Skeletal muscle tissue (tissue), 4 donors: ENCODE data around the gene CEP104. TPM values are rescaled to one million over a fixed set of nuclear protein-coding genes. Genes with fewer than 3 reads are reported as not detected.

ENCODE experiments used
- H3K27ac ChIP-seq: one replicate; pipeline ENCODE4 v1.7.0; 2013; ENCODE audit warnings: mild to moderate bottlenecking, low read depth, low read length, inconsistent platforms
- H3K27me3 ChIP-seq, 3 donors: one replicate each; pipeline ENCODE4 v1.7.0; 2013; ENCODE audit warnings: low read length in 3 of 3; ENCODE audit not compliant: control insufficient read depth in 3 of 3, insufficient read depth in 3 of 3
- H3K36me3 ChIP-seq, 3 donors: one replicate each; pipeline ENCODE4 v1.7.0; 2013; ENCODE audit warnings: low read length in 3 of 3; ENCODE audit not compliant: control insufficient read depth in 3 of 3, insufficient read depth in 3 of 3
- H3K4me1 ChIP-seq, 3 donors: one replicate each; pipeline ENCODE4 v1.7.0; 2013; ENCODE audit warnings: low read length in 3 of 3, mild to moderate bottlenecking in 3 of 3; ENCODE audit not compliant: control insufficient read depth in 3 of 3, insufficient read depth in 3 of 3
- H3K4me3 ChIP-seq, 3 donors: one replicate each; pipeline ENCODE4 v1.7.0; 2013; ENCODE audit warnings: low read length in 3 of 3
- H3K9ac ChIP-seq, 3 donors: one replicate each; pipeline ENCODE4 v1.7.0; 2013; ENCODE audit warnings: low read length in 3 of 3, mild to moderate bottlenecking in 3 of 3, moderate library complexity in 2 of 3, low read depth in 1 of 3
- H3K9me3 ChIP-seq, 3 donors: one replicate each; pipeline ENCODE4 v1.7.0; 2013; ENCODE audit warnings: low read length in 3 of 3; ENCODE audit not compliant: control insufficient read depth in 3 of 3
- total RNA-seq: library from RNA; depleted of rRNA; stranded (reverse); fragments of >200 nt; gene quantifications from one replicate; pipeline ENCODE4 v1.2.3, GENCODE V29; 2014
- donor health status: Osteomylitis.

Gene CEP104
- total RNA-seq, 1 donor from 2014 or later = 26.1 TPM

- Histone ChIP-seq H3K27me3 (no peaks in the 10 kb centered on the region), H3K4me1 (no peaks in the 10 kb centered on the region), H3K9me3 (no peaks in the 10 kb centered on the region), H3K27ac (no peak overlapping the region), H3K36me3 (peaks cover 36 to 60% (median 53%) of the 10 kb centered on the region in 3 donors), H3K9ac (no peak overlapping the region), H3K4me3 (no peak overlapping the region)
Observed at GRCh38 chr1:3885611-3886010, 28.6 kb upstream of the CEP104 start.

GRCh38 chr1:3884966-3885365, 28.0 kb upstream of the CEP104 start:
- H3K4me3 ChIP-seq = no peak overlapping the region
- H3K27ac ChIP-seq = no peak overlapping the region
- H3K9ac ChIP-seq = no peak overlapping the region
- peaks cover 32 to 60% (median 52%) of the 10 kb centered on the region in 3 donors for H3K36me3 ChIP-seq
- H3K9me3 ChIP-seq = no peaks in the 10 kb centered on the region
- no peaks in the 10 kb centered on the region for H3K4me1 ChIP-seq
- no peaks in the 10 kb centered on the region for H3K27me3 ChIP-seq

GRCh38 chr1:3883194-3883925, 26.3 kb upstream of the CEP104 start:
- Histone ChIP-seq H3K9ac (no peak overlapping the region), H3K36me3 (peaks cover 35 to 64% (median 59%) of the 10 kb centered on the region in 3 donors), H3K27me3 (no peaks in the 10 kb centered on the region), H3K27ac (no peak overlapping the region), H3K4me1 (no peaks in the 10 kb centered on the region), H3K4me3 (no peak overlapping the region), H3K9me3 (peaks cover 0 to 6% (median 6%) of the 10 kb centered on the region in 3 donors)

- H3K4me3 ChIP-seq = no peak overlapping the region
- H3K36me3 ChIP-seq = peaks cover 28 to 62% (median 45%) of the 10 kb centered on the region in 3 donors
- H3K9me3 ChIP-seq = peaks cover 0 to 6% (median 6%) of the 10 kb centered on the region in 3 donors
- no peak overlapping the region for H3K27ac ChIP-seq
- H3K27me3 ChIP-seq = no peaks in the 10 kb centered on the region
- no peak overlapping the region for H3K9ac ChIP-seq
- no peaks in the 10 kb centered on the region for H3K4me1 ChIP-seq
Observed at GRCh38 chr1:3881193-3881480, 24.1 kb upstream of the CEP104 start.

- peaks cover 0 to 6% (median 6%) of the 10 kb centered on the region in 3 donors for H3K9me3 ChIP-seq
- H3K4me1 ChIP-seq = no peaks in the 10 kb centered on the region
- no peaks in the 10 kb centered on the region for H3K27me3 ChIP-seq
- H3K9ac ChIP-seq = no peak overlapping the region
- no peak overlapping the region for H3K4me3 ChIP-seq
- no peak overlapping the region for H3K27ac ChIP-seq
- peaks cover 29 to 61% (median 40%) of the 10 kb centered on the region in 3 donors for H3K36me3 ChIP-seq
Observed at GRCh38 chr1:3880429-3881192, 23.6 kb upstream of the CEP104 start.

- H3K36me3 ChIP-seq = peaks cover 31 to 60% (median 45%) of the 10 kb centered on the region in 3 donors
Observed at GRCh38 chr1:3879787-3880428, 22.9 kb upstream of the CEP104 start.

GRCh38 chr1:3879099-3879498, 22.1 kb upstream of the CEP104 start:
- H3K4me1 ChIP-seq = no peaks in the 10 kb centered on the region
- no peak overlapping the region for H3K27ac ChIP-seq
- no peaks in the 10 kb centered on the region for H3K27me3 ChIP-seq
- H3K36me3 ChIP-seq = peaks cover 33 to 60% (median 46%) of the 10 kb centered on the region in 3 donors
- H3K9me3 ChIP-seq = peaks cover 0 to 6% (median 6%) of the 10 kb centered on the region in 3 donors
- H3K9ac ChIP-seq = no peak overlapping the region
- no peak overlapping the region for H3K4me3 ChIP-seq

More at GRCh38 chr1:3879787-3880428, 22.9 kb upstream of the CEP104 start:
- Histone ChIP-seq H3K4me3 (no peak overlapping the region), H3K9ac (no peak overlapping the region), H3K27me3 (no peaks in the 10 kb centered on the region), H3K27ac (no peak overlapping the region), H3K4me1 (no peaks in the 10 kb centered on the region), H3K9me3 (peaks cover 0 to 6% (median 6%) of the 10 kb centered on the region in 3 donors)

GRCh38 chr1:3876716-3877115, 19.7 kb upstream of the CEP104 start:
- Histone ChIP-seq H3K4me1 (no peaks in the 10 kb centered on the region), H3K4me3 (no peak overlapping the region), H3K9me3 (peaks cover 0 to 6% (median 6%) of the 10 kb centered on the region in 3 donors), H3K9ac (no peak overlapping the region), H3K36me3 (peaks cover 44 to 66% (median 52%) of the 10 kb centered on the region in 3 donors), H3K27me3 (no peaks in the 10 kb centered on the region), H3K27ac (no peak overlapping the region)

GRCh38 chr1:3874736-3875135, 17.7 kb upstream of the CEP104 start:
- Histone ChIP-seq H3K9ac (no peak overlapping the region), H3K36me3 (peaks cover 47 to 56% (median 52%) of the 10 kb centered on the region in 3 donors), H3K9me3 (peaks cover 0 to 6% (median 6%) of the 10 kb centered on the region in 3 donors)

GRCh38 chr1:3872546-3872945, 15.5 kb upstream of the CEP104 start:
- no peak overlapping the region for H3K9ac ChIP-seq
- H3K4me1 ChIP-seq = no peaks in the 10 kb centered on the region
- H3K36me3 ChIP-seq = peaks cover 44 to 58% (median 53%) of the 10 kb centered on the region in 3 donors
- no peaks in the 10 kb centered on the region for H3K27me3 ChIP-seq
- no peak overlapping the region for H3K27ac ChIP-seq
- H3K4me3 ChIP-seq = no peak overlapping the region
- H3K9me3 ChIP-seq = no peaks in the 10 kb centered on the region

More at GRCh38 chr1:3874736-3875135, 17.7 kb upstream of the CEP104 start:
- no peak overlapping the region for H3K27ac ChIP-seq
- H3K4me1 ChIP-seq = no peaks in the 10 kb centered on the region
- no peak overlapping the region for H3K4me3 ChIP-seq
- no peaks in the 10 kb centered on the region for H3K27me3 ChIP-seq
